HG03039 (cell line): ENCODE measurements around the gene GPR15.

ENCODE experiments used
- ATAC-seq: cut with Tn5 transposase; IDR thresholded peaks from one replicate; pipeline ENCODE4 v1.9.1; 2021; ENCODE audit warnings: mild to moderate bottlenecking, moderate library complexity; ENCODE audit not compliant: unreplicated experiment

The GPR15 gene

GRCh38 chr3:98531622-98532274 is at the start of gene GPR15:
TSS of gene GPR15 (plus strand) at chr3:98531978. CDS start at chr3:98532034, 56 bp downstream.
- peak; percentile 29 for ATAC-seq

- no peak for ATAC-seq
Measured at GRCh38 chr3:98482717-98483482, 48.9 kb upstream of the GPR15 start.

GRCh38 chr3:98483626-98484025 is 48.2 kb upstream of the GPR15 start:
- no peak for ATAC-seq

- ATAC-seq, result no peak
Measured at GRCh38 chr3:98497381-98497780, 34.4 kb upstream of the GPR15 start, which contains the start of gene OR5K2. TSS of gene OR5K2 (plus strand) at chr3:98497681. CDS start at chr3:98497681, 0 bp downstream.

GRCh38 chr3:98500019-98500418 is 31.8 kb upstream of the GPR15 start:
- ATAC-seq, result no peak

- no peak for ATAC-seq
Measured at GRCh38 chr3:98501270-98501669, 30.5 kb upstream of the GPR15 start.

GRCh38 chr3:98501863-98502576 is 29.8 kb upstream of the GPR15 start:
- ATAC-seq, result no peak

GRCh38 chr3:98504539-98504938 is 27.2 kb upstream of the GPR15 start:
- ATAC-seq, result no peak

- ATAC-seq, result no peak
Measured at GRCh38 chr3:98508582-98508981, 23.2 kb upstream of the GPR15 start.

GRCh38 chr3:98512576-98512975 is 19.2 kb upstream of the GPR15 start:
- no peak for ATAC-seq

- ATAC-seq, result no peak
Measured at GRCh38 chr3:98513091-98513511, 18.7 kb upstream of the GPR15 start.

GRCh38 chr3:98513736-98514135 is 18.0 kb upstream of the GPR15 start:
- no peak for ATAC-seq

- ATAC-seq, result no peak
Measured at GRCh38 chr3:98514948-98515347, 16.8 kb upstream of the GPR15 start.

- no peak for ATAC-seq
Measured at GRCh38 chr3:98518816-98519215, 13.0 kb upstream of the GPR15 start.

GRCh38 chr3:98519351-98519750 is 12.4 kb upstream of the GPR15 start:
- no peak for ATAC-seq

GRCh38 chr3:98521897-98522543 is 9.8 kb upstream of the GPR15 start:
- peak; percentile 39 for ATAC-seq

- ATAC-seq, result peak; percentile 82
Measured at GRCh38 chr3:98522544-98523281, 9.1 kb upstream of the GPR15 start, which contains the start of gene CLDND1. TSS of gene CLDND1 (minus strand) at chr3:98522902. CDS start at chr3:98521424, 1,478 bp downstream.

- no peak for ATAC-seq
Measured at GRCh38 chr3:98525494-98525893, 6.3 kb upstream of the GPR15 start.

GRCh38 chr3:98528474-98529346 is 3.1 kb upstream of the GPR15 start:
- ATAC-seq, result no peak
